H9 (cell line): Measurements from ENCODE around the gene F2. TPM values are rescaled to one million over a fixed set of nuclear protein-coding genes. Genes with fewer than 3 reads are reported as not detected.

Experiments
- DNase-seq: peaks from one replicate; pipeline ENCODE4 v3.0.0-alpha.2; 2017
- H2AFZ ChIP-seq: one replicate; pipeline ENCODE4 v1.6.1; 2013; ENCODE audit warnings: mild to moderate bottlenecking, low read length, control low read depth, moderate library complexity
- H2AK5ac ChIP-seq: 2 replicates; pipeline ENCODE4 v1.6.1; 2013; ENCODE audit warnings: low read length, control low read depth, mixed read lengths; ENCODE audit not compliant: insufficient read length
- H2BK120ac ChIP-seq: one replicate; pipeline ENCODE4 v1.6.1; 2013; ENCODE audit warnings: low read depth, mild to moderate bottlenecking, low read length, control low read depth, inconsistent platforms; ENCODE audit not compliant: poor library complexity, severe bottlenecking
- H2BK12ac ChIP-seq: 2 replicates; pipeline ENCODE4 v1.6.1; 2013; ENCODE audit warnings: low read length, control low read depth, mixed read lengths, low read depth; ENCODE audit not compliant: insufficient read length
- H2BK15ac ChIP-seq: 2 replicates; pipeline ENCODE4 v1.6.1; 2013; ENCODE audit warnings: low read depth, low read length, control low read depth
- H2BK20ac ChIP-seq: one replicate; pipeline ENCODE4 v1.6.1; 2013; ENCODE audit warnings: low read depth, mild to moderate bottlenecking, low read length, control low read depth, inconsistent platforms; ENCODE audit not compliant: poor library complexity, severe bottlenecking
- H2BK5ac ChIP-seq: 2 replicates; pipeline ENCODE4 v1.6.1; 2013; ENCODE audit warnings: low read length, control low read depth, mixed read lengths; ENCODE audit not compliant: insufficient read length
- H3K14ac ChIP-seq: 2 replicates; pipeline ENCODE4 v1.6.1; 2013; ENCODE audit warnings: low read length, control low read depth; ENCODE audit not compliant: insufficient read depth
- H3K18ac ChIP-seq: 2 replicates; pipeline ENCODE4 v1.6.1; 2013; ENCODE audit warnings: low read depth, mild to moderate bottlenecking, mixed read lengths, low read length, control low read depth; ENCODE audit not compliant: insufficient read length
- H3K23ac ChIP-seq: 2 replicates; pipeline ENCODE4 v1.6.1; 2013; ENCODE audit warnings: low read length, control low read depth, mixed read lengths, low read depth; ENCODE audit not compliant: insufficient read length
- H3K23me2 ChIP-seq: 2 replicates; pipeline ENCODE4 v1.6.1; 2013; ENCODE audit warnings: low read depth, mild to moderate bottlenecking, mixed read lengths, low read length, control low read depth; ENCODE audit not compliant: insufficient read length, poor library complexity, severe bottlenecking
- H3K27ac ChIP-seq: 2 replicates; pipeline ENCODE4 v1.5.1; 2013; ENCODE audit warnings: low read length, control low read depth, mixed read lengths, low read depth; ENCODE audit not compliant: insufficient read length
- H3K27me3 ChIP-seq: 2 replicates; pipeline ENCODE4 v1.6.1; 2013; ENCODE audit warnings: low read length, control low read depth, inconsistent platforms; ENCODE audit not compliant: insufficient read depth
- H3K4ac ChIP-seq: 2 replicates; pipeline ENCODE4 v1.6.1; 2013; ENCODE audit warnings: low read depth, mild to moderate bottlenecking, control low read depth, inconsistent platforms, low read length, moderate library complexity
- H3K4me1 ChIP-seq: 2 replicates; pipeline ENCODE4 v1.6.1; 2013; ENCODE audit warnings: low read length, control low read depth, inconsistent platforms; ENCODE audit not compliant: insufficient read depth
- H3K4me2 ChIP-seq: 2 replicates; pipeline ENCODE4 v1.6.1; 2013; ENCODE audit warnings: low read length, control low read depth, mixed read lengths; ENCODE audit not compliant: insufficient read length, insufficient read depth
- H3K56ac ChIP-seq: 2 replicates; pipeline ENCODE4 v1.6.1; 2013; ENCODE audit warnings: low read depth, mild to moderate bottlenecking, mixed read lengths, low read length, control low read depth; ENCODE audit not compliant: insufficient read length
- H3K79me1 ChIP-seq: 2 replicates; pipeline ENCODE4 v1.6.1; 2013; ENCODE audit warnings: low read depth, mild to moderate bottlenecking, moderate library complexity, low read length, control low read depth, inconsistent platforms; ENCODE audit not compliant: insufficient read depth, poor library complexity, severe bottlenecking
- H3K79me2 ChIP-seq: 2 replicates; pipeline ENCODE4 v1.6.1; 2013; ENCODE audit warnings: low read length, control low read depth, inconsistent platforms; ENCODE audit not compliant: insufficient read depth
- H3K9ac ChIP-seq: 2 replicates; pipeline ENCODE4 v1.6.1; 2013; ENCODE audit warnings: low read length, control low read depth, mixed read lengths; ENCODE audit not compliant: insufficient read length; ENCODE audit errors: extremely low read depth
- H3K9me3 ChIP-seq: one replicate; pipeline ENCODE4 v1.6.1; 2013; ENCODE audit warnings: low read depth, low read length, inconsistent platforms; ENCODE audit not compliant: control insufficient read depth
- H3T11ph ChIP-seq: one replicate; pipeline ENCODE4 v1.6.1; 2013; ENCODE audit warnings: mild to moderate bottlenecking, low read length, control low read depth, inconsistent platforms
- H4K20me1 ChIP-seq: one replicate; pipeline ENCODE4 v1.6.1; 2013; ENCODE audit not compliant: control insufficient read depth, insufficient read length, insufficient read depth
- H4K5ac ChIP-seq: 2 replicates; pipeline ENCODE4 v1.6.1; 2013; ENCODE audit warnings: low read depth, mild to moderate bottlenecking, mixed read lengths, low read length, control low read depth; ENCODE audit not compliant: insufficient read length
- H4K8ac ChIP-seq: replicated peaks from 2 replicates; pipeline ENCODE4 v1.6.1; 2013; ENCODE audit warnings: low read length, control low read depth, mixed read lengths, low read depth; ENCODE audit not compliant: insufficient read length
- H4K91ac ChIP-seq: 2 replicates; pipeline ENCODE4 v1.6.1; 2013; ENCODE audit warnings: low read depth, mild to moderate bottlenecking, moderate library complexity, mixed read lengths, low read length, control low read depth; ENCODE audit not compliant: insufficient read length
- H3K27ac Mint-ChIP-seq, 3 experiments: 2 replicates in 2 of 3; 3 replicates in 1 of 3; pipeline ENCODE4 v1.8.0; 2020 to 2021; ENCODE audit warnings: mixed read lengths in 3 of 3, mild to moderate bottlenecking in 1 of 3, moderate library complexity in 1 of 3
- H3K27me3 Mint-ChIP-seq: 2 replicates; pipeline ENCODE4 v1.8.0; 2021; ENCODE audit warnings: low read depth, mild to moderate bottlenecking, moderate library complexity, mixed read lengths
- H3K36me3 Mint-ChIP-seq, 3 experiments: 2 replicates in 2 of 3; 3 replicates in 1 of 3; pipeline ENCODE4 v1.8.0; 2020 to 2021; ENCODE audit warnings: low read depth in 3 of 3, mixed read lengths in 3 of 3; ENCODE audit not compliant: insufficient read depth in 1 of 3
- H3K4me1 Mint-ChIP-seq, 2 experiments: 2 replicates each; pipeline ENCODE4 v1.8.0; 2020; ENCODE audit warnings: mixed read lengths in 2 of 2
- H3K4me3 Mint-ChIP-seq, 2 experiments: 2 replicates in 1 of 2; 3 replicates in 1 of 2; pipeline ENCODE4 v1.8.0; 2020 to 2021; ENCODE audit warnings: mild to moderate bottlenecking in 2 of 2, mixed read lengths in 2 of 2, moderate library complexity in 1 of 2
- H3K9me3 Mint-ChIP-seq, 2 experiments: 2 replicates in 1 of 2; 3 replicates in 1 of 2; pipeline ENCODE4 v1.8.0; 2020; ENCODE audit warnings: mild to moderate bottlenecking in 2 of 2, mixed read lengths in 2 of 2, moderate library complexity in 1 of 2
- WGBS: extraction: QIAGEN DNeasy Blood & Tissue Kit; methylation state at CpG from one replicate; pipeline ENCODE4 v1.1.7; 2013; ENCODE audit warnings: missing lambda C conversion rate, low lambda C conversion rate, mixed read lengths; ENCODE audit not compliant: insufficient read length; ENCODE audit errors: extremely low coverage; 5-methylcytosine and 5-hydroxymethylcytosine counted together
- total RNA-seq: library from RNA; stranded (reverse); gene quantifications from 2 replicates; pipeline ENCODE4 v1.2.1, GENCODE V29; 2021
- TF ChIP-seq, protein P1 (sequence below): fragments of 200-600 bp; sonication (generic); conservative IDR thresholded peaks from 3 replicates; pipeline ENCODE4 v1.8.0; 2021; ENCODE audit warnings: antibody characterized with exemption, mild to moderate bottlenecking

F2 gene
- total RNA-seq, 1 experiment from 2014 or later = not detected

- H3K9me3 ChIP-seq = no peaks in the 10 kb centered on the region
- no peaks in the 10 kb centered on the region for H3K4me1 ChIP-seq
- no peak overlapping the region for H3K4ac ChIP-seq
- TF ChIP-seq, protein P1, sequence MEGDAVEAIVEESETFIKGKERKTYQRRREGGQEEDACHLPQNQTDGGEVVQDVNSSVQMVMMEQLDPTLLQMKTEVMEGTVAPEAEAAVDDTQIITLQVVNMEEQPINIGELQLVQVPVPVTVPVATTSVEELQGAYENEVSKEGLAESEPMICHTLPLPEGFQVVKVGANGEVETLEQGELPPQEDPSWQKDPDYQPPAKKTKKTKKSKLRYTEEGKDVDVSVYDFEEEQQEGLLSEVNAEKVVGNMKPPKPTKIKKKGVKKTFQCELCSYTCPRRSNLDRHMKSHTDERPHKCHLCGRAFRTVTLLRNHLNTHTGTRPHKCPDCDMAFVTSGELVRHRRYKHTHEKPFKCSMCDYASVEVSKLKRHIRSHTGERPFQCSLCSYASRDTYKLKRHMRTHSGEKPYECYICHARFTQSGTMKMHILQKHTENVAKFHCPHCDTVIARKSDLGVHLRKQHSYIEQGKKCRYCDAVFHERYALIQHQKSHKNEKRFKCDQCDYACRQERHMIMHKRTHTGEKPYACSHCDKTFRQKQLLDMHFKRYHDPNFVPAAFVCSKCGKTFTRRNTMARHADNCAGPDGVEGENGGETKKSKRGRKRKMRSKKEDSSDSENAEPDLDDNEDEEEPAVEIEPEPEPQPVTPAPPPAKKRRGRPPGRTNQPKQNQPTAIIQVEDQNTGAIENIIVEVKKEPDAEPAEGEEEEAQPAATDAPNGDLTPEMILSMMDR = no peak
- H3K14ac ChIP-seq = no peak overlapping the region
- no peak for DNase-seq
- no peak overlapping the region for H2BK15ac ChIP-seq
- H3K27ac Mint-ChIP-seq = no peak overlapping the region
- H3K23me2 ChIP-seq = no peaks in the 10 kb centered on the region
- H3K23ac ChIP-seq = no peak overlapping the region
- H2BK120ac ChIP-seq = no peak overlapping the region
- H3K27ac ChIP-seq = no peak overlapping the region
- H3K18ac ChIP-seq = no peak overlapping the region
- H2AFZ ChIP-seq = no peak overlapping the region
- no peaks in the 10 kb centered on the region for H4K20me1 ChIP-seq
- no peaks in the 10 kb centered on the region; the same call in 1 of the 2 replicates for H3K27me3 Mint-ChIP-seq
- no peak overlapping the region for H3K9ac ChIP-seq
- H3K36me3 Mint-ChIP-seq = peaks cover 0 to 15% (median 9%) of the 10 kb centered on the region in 3 experiments; a peak in 4 of 7 replicates
- no peak overlapping the region for H3T11ph ChIP-seq
- H4K8ac ChIP-seq = no peak overlapping the region
- no peak overlapping the region for H4K5ac ChIP-seq
- no peaks in the 10 kb centered on the region for H3K79me1 ChIP-seq
- no peak overlapping the region for H3K4me2 ChIP-seq
- H2BK5ac ChIP-seq = no peak overlapping the region
- no peak overlapping the region for H3K56ac ChIP-seq
- H2AK5ac ChIP-seq = no peak overlapping the region
- H4K91ac ChIP-seq = no peak overlapping the region
- H3K79me2 ChIP-seq = no peaks in the 10 kb centered on the region
- H2BK20ac ChIP-seq = no peak overlapping the region
- no CpG with 5 or more reads among the region's 22 CpGs for WGBS
- H2BK12ac ChIP-seq = no peak overlapping the region
- no peaks in the 10 kb centered on the region; a peak in 3 of 4 replicates for H3K4me1 Mint-ChIP-seq
- no peaks in the 10 kb centered on the region for H3K27me3 ChIP-seq
- H3K4me3 Mint-ChIP-seq = no peak overlapping the region
- no peaks in the 10 kb centered on the region for H3K9me3 Mint-ChIP-seq
Observed at GRCh38 chr11:46680815-46681214, 38.2 kb upstream of the F2 start.
